MV-4-11 (cell line): Measurements from ENCODE around the gene FBLN5.
"Not testable (repeated sequence)": the region's sequence is repeated elsewhere in the genome, so short reads cannot be mapped to it uniquely, and the experiment has no call there.

Experiments used
- DNase-seq: peaks from one replicate; lab custom pipeline; 2025; lab: John Stamatoyannopoulos, UW

FBLN5 gene

DNA sequence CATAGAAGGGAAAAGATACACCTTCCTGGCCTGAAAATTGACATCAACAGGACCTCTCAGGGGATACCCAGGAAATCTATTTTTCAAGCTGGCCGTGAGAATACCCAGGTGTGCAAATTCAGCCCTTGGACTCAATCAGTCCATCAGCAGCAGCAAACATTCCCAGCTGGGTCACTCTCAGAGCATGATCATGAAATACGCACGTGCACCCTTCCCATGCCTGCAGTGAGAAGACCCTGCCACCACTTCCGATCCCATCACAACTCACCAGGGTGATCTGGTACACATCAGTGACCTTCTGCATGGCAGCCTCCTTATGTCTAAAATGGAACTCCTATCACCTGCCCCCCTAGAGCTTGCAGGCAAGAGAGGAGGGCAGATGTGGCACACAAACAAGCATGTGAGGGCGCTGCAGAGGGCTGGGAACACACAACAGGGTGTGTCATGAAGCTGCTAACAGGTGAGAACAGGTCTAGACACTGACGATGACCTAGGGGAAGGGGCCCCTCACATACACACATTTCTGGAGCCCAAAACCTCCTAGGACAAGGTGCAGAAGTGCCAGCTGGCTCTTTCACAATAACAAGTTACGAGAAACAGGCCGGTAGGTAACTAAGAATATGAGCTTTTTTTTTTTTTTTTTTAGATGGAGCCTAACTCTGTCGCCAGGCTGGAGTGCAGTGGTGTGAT, 42.4 kb downstream of the FBLN5 start:
- DNase-seq, result no peak

DNA sequence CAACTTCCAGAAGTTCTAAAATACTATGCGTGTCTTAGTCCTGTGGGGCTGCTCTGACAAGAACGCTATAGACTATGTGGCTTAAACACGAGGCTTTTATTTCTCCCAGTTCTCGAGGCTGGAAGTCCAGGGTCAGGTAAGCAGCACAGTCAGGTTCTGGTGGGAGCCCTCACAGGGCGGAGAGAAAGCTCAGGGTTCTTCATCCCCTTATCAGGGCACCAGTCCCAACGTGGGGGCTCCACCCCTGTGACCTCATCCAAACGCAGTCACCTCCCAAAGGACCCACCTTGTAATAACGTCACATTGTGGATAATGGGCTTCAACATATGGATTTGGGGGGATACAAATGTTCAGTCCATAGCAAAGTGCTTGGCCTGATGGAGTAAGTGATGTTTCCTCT, 43.0 kb downstream of the FBLN5 start:
- no peak for DNase-seq

DNA sequence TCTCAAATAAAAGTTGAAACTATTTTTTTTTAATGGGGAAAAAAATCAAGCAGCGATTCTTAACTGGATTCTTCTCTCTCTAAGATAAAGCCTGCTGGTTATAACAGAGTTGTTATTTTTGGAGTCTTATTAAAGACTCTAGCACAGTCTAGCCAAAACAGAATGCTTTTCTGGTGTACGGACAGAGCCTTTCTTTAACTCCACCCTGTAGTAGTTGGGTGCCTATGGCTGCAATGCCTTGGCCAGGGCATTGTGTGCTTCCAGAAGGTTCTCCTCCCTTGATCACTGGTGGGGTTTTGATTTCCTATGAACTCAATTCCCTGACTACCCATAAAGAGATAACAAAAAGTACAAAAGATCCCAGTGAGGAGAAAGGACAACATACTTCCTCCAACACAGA, 44.4 kb downstream of the FBLN5 start:
- no peak for DNase-seq

DNA sequence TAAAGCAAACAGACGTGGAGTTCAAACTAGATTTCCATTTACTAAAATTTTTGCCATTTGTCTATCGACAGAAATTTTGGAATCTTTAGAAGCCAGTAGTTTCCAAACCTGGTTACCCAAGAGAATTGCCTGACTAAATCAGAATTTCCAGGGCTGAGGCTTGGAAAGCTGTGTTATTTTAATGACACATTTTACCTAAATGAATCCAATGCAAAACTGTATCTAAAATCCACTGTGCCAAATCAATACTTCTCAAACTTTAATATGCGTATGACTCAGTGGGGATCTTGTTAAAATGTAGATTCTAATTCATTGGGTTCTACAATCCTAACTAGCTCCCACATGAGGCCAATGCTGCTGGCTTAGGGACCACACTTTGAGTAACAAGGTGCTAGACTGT, 45.2 kb downstream of the FBLN5 start:
- DNase-seq, result no peak

DNA sequence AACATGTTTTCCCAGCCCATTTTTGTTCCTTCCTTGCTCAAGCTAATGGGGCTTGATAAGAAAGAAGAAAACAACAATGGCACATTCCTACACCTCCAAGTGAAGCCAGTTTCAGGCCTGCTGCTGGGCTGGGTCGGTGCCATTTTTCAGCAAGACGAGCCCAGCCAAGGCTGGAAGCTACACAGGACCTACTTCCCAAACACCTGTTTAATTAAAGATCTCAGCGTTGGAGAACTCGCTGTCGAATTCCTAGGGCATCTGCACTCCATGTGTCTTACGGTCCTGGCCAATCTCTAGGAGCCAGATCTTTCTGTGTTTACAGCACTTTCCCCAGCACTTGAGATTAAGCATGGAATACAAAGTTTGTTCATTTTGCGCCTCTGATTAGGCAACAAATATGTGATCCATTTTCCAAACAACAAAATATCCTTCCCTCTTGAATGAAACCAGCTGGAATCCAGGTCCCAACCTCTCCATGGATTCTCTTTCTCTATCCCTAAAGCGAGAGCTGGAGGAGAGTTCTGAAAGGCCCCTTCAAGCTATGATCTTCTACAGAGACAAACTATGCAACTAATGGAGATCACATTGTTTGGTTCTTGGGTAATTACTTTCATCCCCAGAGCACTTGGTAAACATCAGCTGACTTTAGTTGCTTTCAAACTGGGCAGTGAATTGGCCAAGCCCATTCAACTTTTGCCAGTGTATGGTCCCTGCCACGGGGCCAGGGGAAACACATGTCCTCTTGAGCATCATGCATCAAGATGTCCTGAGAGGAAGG, 45.9 kb downstream of the FBLN5 start:
- no peak for DNase-seq

DNA sequence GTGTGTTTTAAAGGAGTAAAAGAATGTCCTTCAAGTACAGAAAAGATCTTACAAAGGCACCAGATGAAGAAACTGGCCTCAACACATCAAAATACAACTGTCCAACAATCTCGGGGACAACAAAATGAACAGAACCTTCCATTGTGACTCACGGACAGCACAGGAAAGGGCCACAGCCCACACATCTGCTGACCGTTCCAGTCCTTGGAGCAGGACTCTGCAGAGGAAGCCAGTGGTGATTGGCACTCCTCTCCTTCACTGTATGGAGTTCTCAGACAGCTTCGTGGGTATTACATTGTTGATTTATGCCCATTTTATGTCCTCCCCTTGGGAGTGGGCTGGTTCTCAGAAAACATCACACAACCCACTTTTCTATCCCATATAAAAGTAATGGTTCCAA, 47.7 kb downstream of the FBLN5 start:
- no peak for DNase-seq

DNA sequence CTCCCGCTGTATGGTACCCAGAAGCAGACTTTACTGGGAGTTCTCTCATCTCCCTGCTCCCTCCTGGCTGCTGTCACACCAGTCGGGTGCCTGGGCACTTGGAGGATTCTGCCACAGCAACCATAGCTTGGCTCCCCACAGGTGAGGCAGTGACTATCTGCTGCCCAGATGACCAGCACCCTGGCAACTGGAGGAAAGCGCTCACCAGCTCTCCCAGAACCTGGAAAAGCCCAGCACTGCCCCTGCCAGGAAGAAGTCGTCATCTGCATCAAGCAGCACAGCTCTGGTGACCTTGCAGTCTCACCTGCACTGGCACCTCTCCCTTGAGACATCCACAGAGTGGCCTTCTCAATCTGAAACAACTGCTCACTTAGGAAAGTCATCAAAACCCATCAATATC, 48.3 kb downstream of the FBLN5 start:
- DNase-seq, result no peak

DNA sequence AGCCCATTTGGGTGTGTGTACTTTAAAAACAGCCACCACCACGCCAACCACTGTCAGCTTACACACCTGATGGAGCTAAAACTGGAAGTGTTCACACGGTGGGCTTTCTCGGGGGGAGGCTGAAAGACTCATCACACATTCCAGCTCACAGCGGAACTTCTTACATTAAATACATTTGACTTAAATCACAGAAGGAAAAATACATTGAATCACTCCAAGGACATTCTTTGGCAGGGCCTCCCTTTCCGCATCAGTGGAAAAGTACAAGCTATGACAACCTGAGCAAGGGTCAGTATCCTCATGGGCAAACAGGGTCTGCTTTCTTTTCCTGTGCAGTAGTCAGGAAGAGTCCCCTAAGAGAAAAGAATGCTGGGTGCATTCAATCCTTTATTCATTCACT, 49.1 kb downstream of the FBLN5 start:
- DNase-seq, result no peak

DNA sequence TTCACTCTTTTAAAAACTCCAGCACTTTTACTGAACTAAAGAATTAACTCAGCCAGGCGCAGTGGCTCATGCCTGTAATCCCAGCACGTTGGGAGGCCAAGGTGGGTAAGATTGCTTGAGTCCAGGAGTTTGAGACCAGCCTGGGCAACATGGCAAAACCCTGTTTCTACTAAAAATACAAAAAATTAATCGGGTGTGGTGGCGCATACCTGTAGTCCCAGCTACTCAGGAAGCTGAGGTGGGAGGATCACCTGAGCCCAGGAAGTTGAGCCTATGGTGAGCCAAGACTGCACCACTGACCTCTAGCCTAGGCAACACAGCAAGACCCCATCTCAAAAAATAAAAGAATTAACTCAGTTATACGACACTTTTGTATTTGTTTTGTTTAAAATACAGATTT, 49.8 kb downstream of the FBLN5 start:
- DNase-seq, result not testable (repeated sequence)

DNA sequence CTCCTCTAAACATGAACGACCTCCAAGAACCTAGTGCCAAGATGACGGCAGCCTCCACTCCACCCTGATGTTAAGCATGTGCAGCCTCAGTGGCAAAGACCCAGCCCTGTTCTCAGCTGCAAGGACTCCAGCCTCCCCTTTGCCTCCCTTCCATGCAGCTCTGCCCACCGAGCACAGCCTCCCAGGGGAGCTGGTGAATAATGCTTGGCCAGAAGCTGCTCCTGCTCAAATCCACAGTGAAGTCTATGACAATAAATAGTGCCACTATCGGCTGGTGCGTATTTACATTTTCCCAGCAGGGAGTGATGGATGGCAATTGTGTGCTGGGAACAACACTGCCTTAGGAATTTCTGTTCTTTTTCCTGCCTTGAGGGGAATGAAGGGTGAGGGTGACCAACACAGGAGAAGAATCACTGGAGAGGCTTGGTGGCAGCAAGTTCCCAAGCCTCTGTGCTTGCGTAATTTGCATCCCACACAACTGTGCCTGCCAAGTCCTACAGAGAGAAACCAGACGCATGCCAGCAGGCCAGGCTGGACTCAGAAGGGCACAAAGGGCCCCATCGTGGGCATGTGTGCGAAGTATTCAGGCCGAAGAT, 50.3 kb downstream of the FBLN5 start:
- DNase-seq, result no peak

DNA sequence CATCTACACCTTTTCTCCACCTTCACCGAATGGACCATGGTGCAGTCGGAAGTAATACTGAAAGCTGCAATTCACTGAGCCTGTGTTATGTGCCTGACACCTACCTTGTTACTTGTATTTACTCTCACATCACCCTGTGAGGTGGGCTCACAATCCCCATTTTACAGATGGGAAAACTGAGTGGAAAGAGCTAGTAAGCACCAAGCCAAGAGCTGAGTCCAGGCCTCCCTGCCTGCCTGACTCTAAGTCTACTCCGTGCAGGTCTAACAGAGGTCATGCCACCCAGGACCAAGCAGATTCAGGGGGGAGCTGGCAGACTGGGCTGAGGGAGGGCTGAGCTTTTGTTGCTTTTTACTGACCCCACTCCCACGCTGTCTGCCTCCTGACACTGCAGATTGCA, 51.1 kb downstream of the FBLN5 start:
- no peak for DNase-seq

DNA sequence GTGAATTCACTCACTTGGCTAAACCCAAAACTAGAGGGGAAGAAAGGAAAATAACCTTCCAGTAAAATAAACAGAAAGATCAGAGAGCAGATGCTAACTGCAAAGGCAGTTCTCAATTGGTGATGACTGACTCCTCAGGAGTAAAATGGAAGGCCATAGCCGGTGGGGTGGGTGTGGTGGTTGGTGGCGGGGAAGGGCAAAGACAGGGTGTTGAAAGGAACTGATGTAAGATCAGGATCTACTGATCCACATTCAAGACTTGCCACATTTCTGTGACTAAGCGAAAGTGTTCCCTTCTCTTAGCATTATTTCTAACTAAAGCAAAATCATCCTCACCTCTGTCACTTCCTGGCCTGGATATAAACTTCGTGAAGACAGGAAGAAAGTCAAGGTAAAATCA, 53.8 kb downstream of the FBLN5 start:
- no peak for DNase-seq

DNA sequence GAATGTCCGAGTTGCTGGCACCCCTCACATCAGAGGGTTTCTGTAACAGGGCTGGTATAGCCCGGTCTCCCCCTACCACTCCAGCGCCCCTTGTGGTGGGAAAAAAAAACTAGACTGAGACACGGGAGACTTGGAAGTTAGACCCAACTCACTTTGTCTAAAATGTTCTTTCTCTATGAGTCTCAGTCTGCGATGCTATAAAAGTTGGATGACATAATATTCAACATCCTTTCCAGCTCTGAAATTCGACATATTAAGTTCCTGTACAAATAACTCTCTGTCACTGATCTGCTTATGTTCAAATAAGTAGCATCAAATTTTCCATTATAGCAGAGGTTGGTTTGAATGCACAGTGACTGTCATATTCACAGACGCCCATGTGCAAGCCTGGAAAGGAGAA, 54.5 kb downstream of the FBLN5 start:
- peak; percentile 11 for DNase-seq

DNA sequence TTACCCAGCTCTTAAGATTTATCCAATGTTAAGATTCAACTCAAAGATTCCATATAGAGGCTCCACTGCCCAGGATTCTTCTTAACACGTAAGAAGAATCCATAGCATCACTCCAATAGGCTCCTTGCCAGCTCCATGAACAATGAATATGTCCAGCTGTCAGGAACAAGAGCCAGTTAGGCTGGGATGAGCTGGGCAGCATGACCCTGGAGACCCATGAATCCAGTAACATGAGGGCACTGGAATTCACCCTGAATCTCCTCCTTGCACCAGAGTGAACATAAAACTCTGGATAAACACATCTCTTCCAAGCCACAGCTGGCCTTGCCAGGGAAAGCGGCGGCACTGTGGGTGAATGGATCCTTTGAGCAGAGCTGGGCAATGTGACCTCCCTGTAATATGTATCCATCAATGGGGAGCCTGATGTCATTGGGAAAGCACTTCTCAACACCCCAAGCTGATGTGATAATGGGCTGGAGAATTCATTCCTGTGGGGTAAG, 55.7 kb downstream of the FBLN5 start:
- no peak for DNase-seq

DNA sequence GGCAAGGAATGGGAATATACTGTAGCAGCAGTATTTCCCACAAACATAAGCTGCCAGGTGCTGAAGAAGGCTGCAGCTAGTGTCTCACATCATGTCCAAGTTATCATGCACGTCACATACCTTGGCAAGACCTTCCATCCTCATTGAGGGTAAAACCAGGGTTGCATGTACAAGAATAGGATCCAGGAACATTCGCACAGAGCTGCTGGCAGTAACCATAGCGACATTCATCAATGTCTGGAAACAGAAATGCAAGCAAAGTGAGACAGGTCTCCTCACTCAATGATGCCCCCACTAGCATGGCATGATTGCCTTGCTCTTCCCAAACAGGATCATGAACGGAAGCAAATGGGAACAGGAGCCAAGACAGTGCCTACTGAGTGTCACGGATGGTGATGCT, 56.4 kb downstream of the FBLN5 start:
- DNase-seq, result no peak

DNA sequence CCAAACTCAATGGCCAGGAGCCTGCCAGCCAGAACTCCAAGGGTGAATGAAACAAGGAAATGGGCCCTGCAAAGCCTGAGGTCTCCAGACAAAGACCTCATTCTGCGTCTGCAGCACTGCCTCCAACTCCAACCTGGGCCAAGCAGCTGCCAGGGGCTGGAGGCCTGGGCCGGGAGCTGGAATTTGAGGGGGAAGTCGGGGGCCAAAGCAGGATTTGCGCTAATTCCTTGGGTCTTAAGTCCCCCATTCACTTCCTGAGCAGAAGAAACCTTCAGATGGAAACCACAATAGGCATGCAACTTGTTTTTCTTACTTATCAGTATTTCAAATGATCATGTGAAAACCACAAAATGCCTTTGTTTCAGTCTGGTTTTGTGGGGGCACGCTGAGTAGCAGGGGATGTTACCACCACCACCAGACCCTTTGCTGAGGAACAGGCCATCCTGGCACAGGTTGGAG, 57.2 kb downstream of the FBLN5 start:
- no peak for DNase-seq

DNA sequence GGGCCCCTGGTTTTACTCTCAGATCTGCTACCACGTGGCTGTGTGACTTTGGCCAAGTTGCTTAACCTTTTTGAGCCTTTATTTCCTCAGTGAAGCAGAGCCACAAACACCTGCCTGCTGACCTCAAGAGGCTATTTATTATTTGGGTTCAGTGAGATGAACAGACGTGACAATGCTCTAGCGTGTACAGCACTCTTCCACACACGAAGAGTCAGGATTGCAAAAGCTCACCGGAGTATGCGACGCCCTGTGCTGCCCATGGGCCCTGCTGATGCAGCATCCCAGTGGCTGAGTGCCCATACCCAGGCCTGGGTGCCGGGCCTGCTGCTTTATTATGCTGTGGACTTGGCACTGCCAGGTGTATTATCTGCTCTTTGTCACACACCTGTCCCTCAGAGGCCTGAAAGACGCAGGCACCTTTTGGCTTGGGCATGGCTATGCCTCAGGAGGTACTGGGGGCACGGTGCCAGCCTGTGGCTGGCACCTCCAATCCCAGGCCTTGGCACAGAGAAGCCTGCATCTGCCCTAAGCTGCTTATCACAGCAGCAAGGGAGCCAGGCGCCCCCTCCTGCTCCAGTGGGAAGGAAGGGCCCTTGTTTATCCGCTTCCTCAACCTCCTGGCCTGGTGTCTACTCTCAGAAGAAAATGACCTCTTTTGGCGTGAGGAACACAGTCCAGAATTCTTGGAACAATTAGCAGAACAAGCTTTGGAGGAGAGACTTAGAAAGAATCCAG, 57.9 kb downstream of the FBLN5 start:
- no peak for DNase-seq

DNA sequence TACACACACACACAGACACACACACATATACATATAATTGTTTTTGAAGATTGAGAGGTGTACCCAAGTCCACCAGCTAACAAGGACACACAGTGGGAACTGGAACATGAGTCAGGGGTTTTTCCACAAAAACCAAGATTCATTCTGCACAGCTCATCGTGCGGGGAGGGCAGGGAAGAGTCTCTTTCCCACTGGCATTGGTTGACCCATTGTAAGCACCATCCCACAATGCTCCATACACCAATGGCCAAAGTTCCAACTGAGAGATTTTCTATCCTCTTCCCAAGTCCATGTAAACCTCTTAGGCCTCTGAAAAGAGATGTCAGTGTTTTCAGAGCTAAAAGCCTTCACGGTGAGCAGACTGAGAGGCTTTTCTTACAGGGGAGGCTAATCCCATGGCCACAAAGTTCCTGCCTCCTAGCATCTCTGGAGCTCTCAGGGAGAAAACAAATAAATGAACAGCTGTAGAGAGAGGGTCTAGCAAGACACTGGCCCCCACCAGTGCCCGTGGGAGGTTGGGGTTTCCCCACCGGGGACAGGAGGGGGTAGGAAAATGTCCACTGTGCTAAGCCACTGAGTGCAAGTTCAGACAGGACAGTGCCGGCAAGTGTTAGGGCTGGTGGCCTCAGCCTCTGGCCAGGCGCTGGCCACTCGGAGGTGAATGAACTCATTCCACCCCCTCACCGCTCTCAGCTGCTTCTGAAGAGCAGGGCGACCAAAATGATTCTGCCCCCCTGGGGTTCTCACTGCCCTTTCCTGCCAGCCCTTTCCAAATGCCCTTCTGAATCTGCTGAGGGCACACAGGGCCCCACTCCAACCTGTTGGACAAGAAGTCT, 58.6 kb downstream of the FBLN5 start:
- no peak for DNase-seq

DNA sequence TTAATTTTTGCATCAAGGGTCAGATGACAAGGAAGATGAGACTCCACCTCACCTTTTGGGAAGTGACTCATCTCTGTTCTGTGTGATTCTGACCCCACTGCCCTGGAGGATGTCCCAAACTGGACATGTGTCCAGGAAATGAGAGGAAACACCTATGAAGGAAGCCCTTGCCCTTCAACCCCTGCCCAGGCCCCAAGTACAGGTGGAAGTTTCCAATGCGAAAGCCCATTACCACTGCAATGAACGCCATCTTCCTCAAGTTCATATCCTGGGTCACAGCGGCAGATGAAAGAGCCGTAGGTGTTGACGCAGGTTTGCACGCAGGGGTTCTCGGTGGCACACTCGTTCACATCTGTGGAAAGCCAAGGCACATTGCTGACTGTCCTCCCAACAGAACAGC, 60.5 kb downstream of the FBLN5 start:
- DNase-seq, result no peak

DNA sequence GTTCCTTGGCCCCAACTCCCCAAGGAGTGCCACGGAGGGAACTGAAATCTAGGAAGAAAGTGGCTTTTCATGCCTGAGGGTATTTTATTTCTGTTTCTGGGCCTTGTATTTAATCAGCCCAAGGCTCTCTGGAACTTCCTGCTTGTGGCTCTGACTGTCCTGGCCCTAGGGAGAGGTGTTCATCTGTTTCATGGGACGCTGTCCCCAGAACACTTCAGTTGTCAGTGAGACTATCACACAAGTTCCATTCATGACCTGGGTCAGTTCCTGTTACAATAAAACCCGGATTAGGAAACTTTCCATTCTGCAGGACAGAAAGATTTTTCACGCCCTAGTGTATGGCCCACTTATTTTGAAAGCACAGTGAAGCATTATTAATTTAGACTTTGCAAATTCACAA, 61.7 kb downstream of the FBLN5 start:
- DNase-seq, result no peak

DNA sequence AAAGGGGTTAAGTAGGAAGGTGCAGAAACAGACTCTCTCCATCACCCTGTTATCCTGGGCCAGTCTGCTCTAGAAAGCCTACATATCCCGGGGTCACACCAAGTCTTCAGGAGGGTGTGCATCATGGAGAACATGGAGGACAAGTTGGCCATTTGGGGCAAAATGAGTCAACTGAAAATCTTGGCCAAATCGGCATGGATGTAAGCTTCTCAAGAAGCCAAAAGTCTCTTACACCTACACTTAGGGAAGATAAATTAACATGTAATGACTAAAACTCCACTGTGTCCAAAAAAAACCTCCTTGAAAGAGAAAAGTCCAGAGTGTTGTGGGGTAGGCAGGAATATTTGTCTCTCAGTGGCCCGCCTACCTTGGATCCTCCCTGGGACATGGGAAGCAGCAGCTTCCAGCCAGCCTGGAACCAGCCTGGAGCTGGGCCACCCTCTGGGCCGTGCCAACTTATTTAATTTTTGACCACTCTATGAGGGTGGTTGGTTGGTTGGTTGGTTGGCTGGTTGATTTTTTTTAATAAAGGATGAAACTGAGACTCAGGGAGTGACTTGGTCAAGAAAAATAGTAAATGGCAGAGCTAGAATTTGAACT, 62.3 kb downstream of the FBLN5 start:
- DNase-seq, result no peak
